ENCODE results near the gene XPO6. TPM values are rescaled to one million over a fixed set of nuclear protein-coding genes. Genes with fewer than 3 reads are reported as not detected.

XPO6 gene
- total and polyA plus RNA-seq, 2 of the 13 experiments (the other 11 are each of a cell fraction or from before 2014, with no cell fraction given): 109 to 129 TPM

DNA sequence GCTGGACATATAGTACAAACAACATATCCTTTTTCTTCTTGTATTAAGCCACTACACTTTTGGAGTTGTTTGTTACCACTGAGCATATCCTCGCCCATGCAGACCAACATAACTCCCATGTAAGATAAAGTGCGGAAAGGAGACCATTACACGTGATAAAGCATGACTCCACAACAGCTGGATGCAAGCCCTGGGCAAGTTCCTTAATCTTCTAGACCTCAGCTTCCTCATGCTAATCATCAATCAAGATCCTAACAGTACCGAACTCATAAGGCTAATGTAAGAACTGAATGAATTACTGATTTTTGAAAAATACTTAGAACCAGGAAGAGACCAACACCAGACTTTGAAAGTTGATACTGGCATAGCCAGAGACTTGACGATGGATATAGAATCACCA is 101.3 kb downstream of the XPO6 start:
- H3K4me3 ChIP-seq (replicated peaks in 1 of 3; ENCODE audit: insufficient read depth in 1 of 3, low read depth in 2 of 3, low read length in 3 of 3): no peak overlapping the region
- DNase-seq (ENCODE audit: low spot score) (no peak), ATAC-seq (no peak), FAIRE-seq (no peak)
- H3K9ac ChIP-seq (ENCODE audit: insufficient read depth, low read depth, low read length): no peak overlapping the region
- intact Hi-C loops (cut with micrococcal nuclease; ENCODE audit: unreplicated experiment): no loop called here
- H3K9me3 ChIP-seq (ENCODE audit: low read length): no peaks in the 10 kb centered on the region
- H3K4me2 ChIP-seq (ENCODE audit: low read depth, low read length): no peak overlapping the region
- no peaks in the 10 kb centered on the region for H3K79me2 ChIP-seq (ENCODE audit: insufficient read depth, low read length)
- H3K36me3 ChIP-seq (replicated peaks in 1 of 2; ENCODE audit: control insufficient read depth in 1 of 2, insufficient read depth in 2 of 2, low read length in 2 of 2): peaks cover 46 to 85% of the 10 kb centered on the region in 2 experiments
- over 99% methylated on average over 5 of the region's 5 CpGs for WGBS (ENCODE audit: low lambda C conversion rate)
- BruUV-seq (replicated peaks): no TSS peak
- no peaks in the 10 kb centered on the region for H3K27me3 ChIP-seq (ENCODE audit: control insufficient read depth in 1 of 2, insufficient read depth in 2 of 2, low read length in 2 of 2)
- CTCF ChIA-PET (ENCODE audit: low intra/inter-chr PET ratio, low total read pairs): no interaction called here
- POLR2A ChIA-PET: no interaction called here
- H3K27ac ChIP-seq (ENCODE audit: extremely low read length, insufficient read depth, low read length): no peak overlapping the region
- H2AFZ ChIP-seq (ENCODE audit: low read length): no peak overlapping the region
- H4K20me1 ChIP-seq (ENCODE audit: insufficient read depth, low read length): peaks cover 3% of the 10 kb centered on the region; the same call in 1 of the 2 replicates
- no peaks in the 10 kb centered on the region for H3K4me1 ChIP-seq (ENCODE audit: insufficient read depth, low read length)
- TF ChIP-seq HDAC1 (CRISPR knock-in tag; IDR thresholded peaks at IDR 0.05) (no peak), SSRP1 (CRISPR knock-in tag; IDR thresholded peaks at IDR 0.05) (no peak), PAWR (CRISPR knock-in tag; IDR thresholded peaks at IDR 0.05; ENCODE audit: borderline replicate concordance) (no peak), FOXA3 (CRISPR knock-in tag; IDR thresholded peaks at IDR 0.05) (no peak), ZNF644 (CRISPR knock-in tag; IDR thresholded peaks at IDR 0.05; ENCODE audit: low read depth) (no peak), BCL6 (CRISPR knock-in tag; IDR thresholded peaks at IDR 0.05) (no peak)
- TF ChIP-seq, protein P1, sequence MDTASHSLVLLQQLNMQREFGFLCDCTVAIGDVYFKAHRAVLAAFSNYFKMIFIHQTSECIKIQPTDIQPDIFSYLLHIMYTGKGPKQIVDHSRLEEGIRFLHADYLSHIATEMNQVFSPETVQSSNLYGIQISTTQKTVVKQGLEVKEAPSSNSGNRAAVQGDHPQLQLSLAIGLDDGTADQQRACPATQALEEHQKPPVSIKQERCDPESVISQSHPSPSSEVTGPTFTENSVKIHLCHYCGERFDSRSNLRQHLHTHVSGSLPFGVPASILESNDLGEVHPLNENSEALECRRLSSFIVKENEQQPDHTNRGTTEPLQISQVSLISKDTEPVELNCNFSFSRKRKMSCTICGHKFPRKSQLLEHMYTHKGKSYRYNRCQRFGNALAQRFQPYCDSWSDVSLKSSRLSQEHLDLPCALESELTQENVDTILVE (CRISPR knock-in tag; IDR thresholded peaks at IDR 0.05): no peak
- TF ChIP-seq, protein P2, sequence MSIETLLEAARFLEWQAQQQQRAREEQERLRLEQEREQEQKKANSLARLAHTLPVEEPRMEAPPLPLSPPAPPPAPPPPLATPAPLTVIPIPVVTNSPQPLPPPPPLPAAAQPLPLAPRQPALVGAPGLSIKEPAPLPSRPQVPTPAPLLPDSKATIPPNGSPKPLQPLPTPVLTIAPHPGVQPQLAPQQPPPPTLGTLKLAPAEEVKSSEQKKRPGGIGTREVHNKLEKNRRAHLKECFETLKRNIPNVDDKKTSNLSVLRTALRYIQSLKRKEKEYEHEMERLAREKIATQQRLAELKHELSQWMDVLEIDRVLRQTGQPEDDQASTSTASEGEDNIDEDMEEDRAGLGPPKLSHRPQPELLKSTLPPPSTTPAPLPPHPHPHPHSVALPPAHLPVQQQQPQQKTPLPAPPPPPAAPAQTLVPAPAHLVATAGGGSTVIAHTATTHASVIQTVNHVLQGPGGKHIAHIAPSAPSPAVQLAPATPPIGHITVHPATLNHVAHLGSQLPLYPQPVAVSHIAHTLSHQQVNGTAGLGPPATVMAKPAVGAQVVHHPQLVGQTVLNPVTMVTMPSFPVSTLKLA (IDR thresholded peaks at IDR 0.05): no peak
- TF ChIP-seq, protein P3, sequence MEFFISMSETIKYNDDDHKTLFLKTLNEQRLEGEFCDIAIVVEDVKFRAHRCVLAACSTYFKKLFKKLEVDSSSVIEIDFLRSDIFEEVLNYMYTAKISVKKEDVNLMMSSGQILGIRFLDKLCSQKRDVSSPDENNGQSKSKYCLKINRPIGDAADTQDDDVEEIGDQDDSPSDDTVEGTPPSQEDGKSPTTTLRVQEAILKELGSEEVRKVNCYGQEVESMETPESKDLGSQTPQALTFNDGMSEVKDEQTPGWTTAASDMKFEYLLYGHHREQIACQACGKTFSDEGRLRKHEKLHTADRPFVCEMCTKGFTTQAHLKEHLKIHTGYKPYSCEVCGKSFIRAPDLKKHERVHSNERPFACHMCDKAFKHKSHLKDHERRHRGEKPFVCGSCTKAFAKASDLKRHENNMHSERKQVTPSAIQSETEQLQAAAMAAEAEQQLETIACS (CRISPR knock-in tag; IDR thresholded peaks at IDR 0.05): no peak
- in situ Hi-C loops (cut with HindIII; ENCODE audit: extremely low pct_ligation_motif_present, low pct_unique_long_range_greater_than_20kb): no loop called here
